Fibroblast of the aortic adventitia (primary cell): Measurements from ENCODE around the gene TUBGCP4. TPM values are rescaled to one million over a fixed set of nuclear protein-coding genes. Genes with fewer than 3 reads are reported as not detected.
A peak's percentile ranks its signal among the peaks of the same experiment; 100 is the strongest.

Source experiments
- DNase-seq: peaks from one replicate; pipeline ENCODE4 v3.0.0-alpha.2; 2010; ENCODE audit warnings: low read depth
- H3K4me3 ChIP-seq: 2 replicates; pipeline ENCODE4 v1.5.1; 2011; ENCODE audit warnings: low read depth, mild to moderate bottlenecking, control low read depth, low read length, moderate library complexity
- total RNA-seq: library from RNA; depleted of rRNA; stranded (reverse); fragments of >200 nt; gene quantifications from 2 replicates; pipeline ENCODE4 v1.2.3, GENCODE V29; 2012; ENCODE audit warnings: low replicate concordance
- TF ChIP-seq, protein P1 (sequence below): IDR thresholded peaks from 2 replicates; pipeline ENCODE4 v1.5.1; 2011; ENCODE audit warnings: mild to moderate bottlenecking, low read length, control low read depth, inconsistent platforms; ENCODE audit not compliant: insufficient read depth

TUBGCP4 gene
- total RNA-seq, 1 donor, result 10.7 TPM

- no peak overlapping the region for H3K4me3 ChIP-seq
- TF ChIP-seq, protein P1, sequence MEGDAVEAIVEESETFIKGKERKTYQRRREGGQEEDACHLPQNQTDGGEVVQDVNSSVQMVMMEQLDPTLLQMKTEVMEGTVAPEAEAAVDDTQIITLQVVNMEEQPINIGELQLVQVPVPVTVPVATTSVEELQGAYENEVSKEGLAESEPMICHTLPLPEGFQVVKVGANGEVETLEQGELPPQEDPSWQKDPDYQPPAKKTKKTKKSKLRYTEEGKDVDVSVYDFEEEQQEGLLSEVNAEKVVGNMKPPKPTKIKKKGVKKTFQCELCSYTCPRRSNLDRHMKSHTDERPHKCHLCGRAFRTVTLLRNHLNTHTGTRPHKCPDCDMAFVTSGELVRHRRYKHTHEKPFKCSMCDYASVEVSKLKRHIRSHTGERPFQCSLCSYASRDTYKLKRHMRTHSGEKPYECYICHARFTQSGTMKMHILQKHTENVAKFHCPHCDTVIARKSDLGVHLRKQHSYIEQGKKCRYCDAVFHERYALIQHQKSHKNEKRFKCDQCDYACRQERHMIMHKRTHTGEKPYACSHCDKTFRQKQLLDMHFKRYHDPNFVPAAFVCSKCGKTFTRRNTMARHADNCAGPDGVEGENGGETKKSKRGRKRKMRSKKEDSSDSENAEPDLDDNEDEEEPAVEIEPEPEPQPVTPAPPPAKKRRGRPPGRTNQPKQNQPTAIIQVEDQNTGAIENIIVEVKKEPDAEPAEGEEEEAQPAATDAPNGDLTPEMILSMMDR, result no peak
- DNase-seq, result peak; percentile 88
Observed at GRCh38 chr15:43414196-43414595, 43.3 kb downstream of the TUBGCP4 start.

GRCh38 chr15:43420435-43420834, 49.5 kb downstream of the TUBGCP4 start:
- TF ChIP-seq, protein P1, result no peak
- DNase-seq, result no peak
- H3K4me3 ChIP-seq, result no peak overlapping the region

DNA sequence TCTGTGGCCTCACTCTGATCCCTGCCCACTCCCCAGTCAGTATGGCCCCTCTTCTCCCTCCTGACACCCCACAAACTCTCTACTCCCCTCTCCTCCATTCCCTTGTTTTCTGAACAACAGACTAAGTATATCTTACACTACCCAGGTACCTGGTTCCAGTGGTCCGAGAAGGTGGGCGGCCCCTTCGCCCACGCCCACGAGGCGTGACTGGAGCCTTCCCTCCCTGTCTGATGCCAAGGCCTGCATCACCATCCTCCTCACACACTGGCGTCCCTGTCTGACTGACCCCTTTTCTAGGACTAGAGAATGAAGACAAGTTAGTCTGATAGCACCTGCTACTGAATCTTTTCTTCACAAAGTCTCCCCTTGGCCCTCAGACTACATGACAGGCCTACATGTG, 50.0 kb downstream of the TUBGCP4 start:
- no peak overlapping the region for H3K4me3 ChIP-seq
- DNase-seq, result no peak
- TF ChIP-seq, protein P1, result no peak

- H3K4me3 ChIP-seq, result no peak overlapping the region
- TF ChIP-seq, protein P1, result no peak
- no peak for DNase-seq
Observed at GRCh38 chr15:43423793-43424192, 52.9 kb downstream of the TUBGCP4 start.

- H3K4me3 ChIP-seq, result no peak overlapping the region
- no peak for DNase-seq
Observed at GRCh38 chr15:43429687-43430086, 58.8 kb downstream of the TUBGCP4 start.

DNA sequence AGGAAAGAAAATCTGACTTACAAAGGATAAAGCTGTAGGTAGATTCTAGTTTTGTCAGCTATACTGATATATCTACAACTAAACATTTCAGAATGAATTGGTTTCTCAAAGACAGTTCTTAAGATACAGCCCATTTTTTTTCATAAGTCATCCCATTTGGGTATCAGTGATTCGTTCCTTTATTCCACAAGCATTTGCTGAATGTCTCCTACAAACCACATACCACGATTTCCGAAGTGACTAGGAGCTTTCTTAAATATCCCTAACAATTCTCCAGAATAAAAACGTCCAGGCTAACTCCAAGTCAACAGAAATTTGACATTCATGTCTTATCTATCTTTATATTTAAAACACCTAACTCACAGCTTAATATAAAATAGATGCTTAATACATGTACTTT, 62.3 kb downstream of the TUBGCP4 start:
- no peak overlapping the region for H3K4me3 ChIP-seq
- TF ChIP-seq, protein P1, result no peak
- DNase-seq, result peak; percentile 11

More at GRCh38 chr15:43429687-43430086, 58.8 kb downstream of the TUBGCP4 start:
- TF ChIP-seq, protein P1, result no peak

DNA sequence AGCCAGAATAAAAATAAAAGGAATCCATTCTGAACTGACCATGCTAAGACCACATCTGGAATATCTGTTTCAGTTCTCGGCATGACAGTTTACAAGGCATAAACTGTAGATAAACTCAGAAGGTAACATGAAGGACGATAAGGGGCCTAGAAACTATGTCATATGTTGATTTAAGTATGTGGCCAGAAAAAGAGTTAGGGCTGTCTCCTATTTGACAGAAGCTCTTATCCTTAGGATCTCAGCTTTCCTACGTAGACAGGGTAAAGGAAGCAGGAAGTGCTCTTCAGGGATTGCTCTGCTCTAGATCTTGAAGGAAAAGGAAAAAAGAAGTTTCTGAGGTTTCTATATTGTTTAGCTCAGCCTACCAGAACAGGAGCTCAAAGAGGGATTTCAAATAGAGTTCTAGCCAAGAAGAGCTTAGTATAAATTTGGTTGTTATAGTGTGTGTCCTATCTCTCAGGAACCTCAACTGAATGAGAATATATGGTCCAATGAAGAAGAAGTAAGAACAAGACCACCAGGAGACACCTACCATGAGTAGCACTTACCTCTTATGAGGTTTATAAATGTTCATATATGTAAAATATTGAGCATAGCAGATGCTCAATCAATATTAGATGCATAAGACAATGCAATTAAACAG, 62.9 kb downstream of the TUBGCP4 start:
- no peak for DNase-seq
- TF ChIP-seq, protein P1, result no peak
- no peak overlapping the region for H3K4me3 ChIP-seq
